Smooth muscle cell (in vitro differentiated cells): Measurements from ENCODE around the gene PLD1. TPM values are rescaled to one million over a fixed set of nuclear protein-coding genes. Genes with fewer than 3 reads are reported as not detected.

Experiments used
- DNase-seq: peaks from one replicate; lab custom pipeline; 2025; ENCODE audit not compliant: unreplicated experiment; lab: John Stamatoyannopoulos, UW
- H2AFZ ChIP-seq: fragments of 200-600 bp; sonication (generic); 2 replicates; pipeline ENCODE4 v1.6.0; 2016; ENCODE audit warnings: antibody characterized with exemption, low read depth, mild to moderate bottlenecking
- H3F3A ChIP-seq: fragments of 200-600 bp; sonication (generic); 2 replicates; pipeline ENCODE4 v1.6.0; 2017; ENCODE audit warnings: antibody characterized with exemption, low read depth
- H3K27ac ChIP-seq: fragments of 200-600 bp; sonication (generic); 2 replicates; pipeline ENCODE4 v1.5.1; 2016; ENCODE audit warnings: low read depth, mild to moderate bottlenecking
- H3K27me3 ChIP-seq: fragments of 200-600 bp; sonication (generic); 2 replicates; pipeline ENCODE4 v1.6.1; 2016; ENCODE audit warnings: low read depth, mild to moderate bottlenecking
- H3K36me3 ChIP-seq: fragments of 200-600 bp; sonication (generic); 2 replicates; pipeline ENCODE4 v1.5.1; 2016; ENCODE audit warnings: low read depth
- H3K4me1 ChIP-seq: fragments of 200-600 bp; sonication (generic); 2 replicates; pipeline ENCODE4 v1.5.1; 2016; ENCODE audit warnings: low read depth
- H3K4me2 ChIP-seq: fragments of 200-600 bp; sonication (generic); 2 replicates; pipeline ENCODE4 v1.6.0; 2016; ENCODE audit warnings: mild to moderate bottlenecking
- H3K4me3 ChIP-seq: fragments of 200-600 bp; sonication (generic); 2 replicates; pipeline ENCODE4 v1.5.1; 2016; ENCODE audit warnings: mild to moderate bottlenecking
- H3K79me2 ChIP-seq: fragments of 200-600 bp; sonication (generic); 2 replicates; pipeline ENCODE4 v1.6.0; 2016; ENCODE audit warnings: low read depth, mild to moderate bottlenecking
- H3K9ac ChIP-seq: fragments of 200-600 bp; sonication (generic); 2 replicates; pipeline ENCODE4 v1.6.0; 2016; ENCODE audit warnings: low read depth
- H3K9me3 ChIP-seq: fragments of 200-600 bp; sonication (generic); replicated peaks from 2 replicates; pipeline ENCODE4 v1.5.1; 2016; ENCODE audit warnings: low read depth
- H4K20me1 ChIP-seq: fragments of 200-600 bp; sonication (generic); 2 replicates; pipeline ENCODE4 v1.6.0; 2016; ENCODE audit warnings: low read depth
- WGBS: methylation state at CpG from one replicate; pipeline ENCODE4 v1.1.7; 2016; ENCODE audit warnings: low lambda C conversion rate; 5-methylcytosine and 5-hydroxymethylcytosine counted together
- polyA plus RNA-seq: library from polyadenylated mRNA; unstranded; fragments of >200 nt; fragmentation: Nextera tagmentation; extraction: Ambion mirVana; gene quantifications from 2 replicates; pipeline ENCODE4 v1.2.1, GENCODE V29; 2016
- total RNA-seq: library from RNA; depleted of rRNA; stranded (reverse); fragments of >200 nt; gene quantifications from 2 replicates; pipeline ENCODE4 v1.2.3, GENCODE V29; 2014
- TF ChIP-seq, protein P1 (sequence below): fragments of 200-600 bp; sonication (generic); IDR thresholded peaks from 2 replicates; pipeline ENCODE4 v1.5.1; 2017; ENCODE audit warnings: borderline replicate concordance, mild to moderate bottlenecking, antibody characterized with exemption; ENCODE audit not compliant: insufficient read depth, poor library complexity, severe bottlenecking

Gene PLD1
- total and polyA plus RNA-seq, 2 experiments from 2014 or later, result 15.2 to 36.1 TPM

DNA sequence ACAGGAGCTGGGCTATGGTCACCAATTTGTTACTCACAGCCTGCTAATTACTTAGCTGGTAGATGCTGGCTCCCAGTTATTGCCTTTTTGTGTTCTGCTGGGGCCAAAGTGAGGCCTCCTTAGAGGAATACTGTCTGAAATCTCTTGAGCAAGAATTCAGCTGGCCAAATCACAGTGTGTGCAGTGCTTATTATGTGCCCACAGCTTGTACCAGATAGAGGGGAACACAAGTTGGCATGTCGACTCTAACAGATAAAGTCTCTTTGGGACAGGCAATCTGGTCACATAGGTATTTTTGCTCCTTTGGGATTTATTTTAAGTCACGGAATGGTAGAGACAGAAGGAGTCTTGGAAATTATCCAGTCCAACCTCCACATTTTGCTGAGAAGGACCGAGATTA, 26.6 kb upstream of the PLD1 start:
- Histone ChIP-seq H3K4me2 (no peak overlapping the region), H4K20me1 (no peaks in the 10 kb centered on the region), H2AFZ (no peak overlapping the region)

DNA sequence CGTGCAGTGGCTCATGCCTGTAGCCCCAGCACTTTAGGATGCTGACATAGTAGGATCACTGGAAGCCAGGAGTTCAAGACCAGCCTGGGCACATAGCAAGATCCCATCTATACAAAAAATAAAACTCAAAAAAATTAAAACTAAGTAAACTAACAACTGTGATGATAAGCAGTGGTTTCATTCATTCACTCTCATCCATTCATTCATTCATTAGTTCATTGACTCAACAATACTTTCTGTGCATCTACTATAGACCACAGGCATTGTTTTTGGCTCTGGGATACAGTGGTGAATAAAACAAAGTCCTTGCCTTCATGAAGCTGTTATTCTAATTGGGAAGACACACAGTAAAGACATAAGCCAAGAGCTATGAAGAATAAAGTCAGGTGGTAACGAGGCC, 25.3 kb upstream of the PLD1 start:
- Histone ChIP-seq H3K27ac (peak overlapping the region; percentile 90), H4K20me1 (no peaks in the 10 kb centered on the region), H2AFZ (no peak overlapping the region), H3K4me3 (no peak overlapping the region), H3K4me2 (no peak overlapping the region), H3F3A (peaks cover 27% of the 10 kb centered on the region), H3K4me1 (peaks cover 22% of the 10 kb centered on the region), H3K9ac (no peak overlapping the region), H3K36me3 (no peaks in the 10 kb centered on the region), H3K27me3 (no peaks in the 10 kb centered on the region), H3K79me2 (no peaks in the 10 kb centered on the region), H3K9me3 (no peaks in the 10 kb centered on the region)
- 69% methylated on average over 2 of the region's 2 CpGs for WGBS
- TF ChIP-seq, protein P1, sequence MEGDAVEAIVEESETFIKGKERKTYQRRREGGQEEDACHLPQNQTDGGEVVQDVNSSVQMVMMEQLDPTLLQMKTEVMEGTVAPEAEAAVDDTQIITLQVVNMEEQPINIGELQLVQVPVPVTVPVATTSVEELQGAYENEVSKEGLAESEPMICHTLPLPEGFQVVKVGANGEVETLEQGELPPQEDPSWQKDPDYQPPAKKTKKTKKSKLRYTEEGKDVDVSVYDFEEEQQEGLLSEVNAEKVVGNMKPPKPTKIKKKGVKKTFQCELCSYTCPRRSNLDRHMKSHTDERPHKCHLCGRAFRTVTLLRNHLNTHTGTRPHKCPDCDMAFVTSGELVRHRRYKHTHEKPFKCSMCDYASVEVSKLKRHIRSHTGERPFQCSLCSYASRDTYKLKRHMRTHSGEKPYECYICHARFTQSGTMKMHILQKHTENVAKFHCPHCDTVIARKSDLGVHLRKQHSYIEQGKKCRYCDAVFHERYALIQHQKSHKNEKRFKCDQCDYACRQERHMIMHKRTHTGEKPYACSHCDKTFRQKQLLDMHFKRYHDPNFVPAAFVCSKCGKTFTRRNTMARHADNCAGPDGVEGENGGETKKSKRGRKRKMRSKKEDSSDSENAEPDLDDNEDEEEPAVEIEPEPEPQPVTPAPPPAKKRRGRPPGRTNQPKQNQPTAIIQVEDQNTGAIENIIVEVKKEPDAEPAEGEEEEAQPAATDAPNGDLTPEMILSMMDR, result no peak
- no peak for DNase-seq

More for the DNA sequence above, 26.6 kb upstream of the PLD1 start:
- no peak overlapping the region for H3K9ac ChIP-seq
- peaks cover 31% of the 10 kb centered on the region for H3K4me1 ChIP-seq
- H3K9me3 ChIP-seq, result no peaks in the 10 kb centered on the region
- peak overlapping the region; percentile 81 for H3K27ac ChIP-seq
- H3K27me3 ChIP-seq, result no peaks in the 10 kb centered on the region
- WGBS, result 78% methylated on average over 3 of the region's 3 CpGs
- H3K36me3 ChIP-seq, result no peaks in the 10 kb centered on the region
- TF ChIP-seq, protein P1, result no peak
- no peak for DNase-seq
- H3F3A ChIP-seq, result peaks cover 25% of the 10 kb centered on the region
- no peak overlapping the region for H3K4me3 ChIP-seq
- H3K79me2 ChIP-seq, result no peaks in the 10 kb centered on the region

DNA sequence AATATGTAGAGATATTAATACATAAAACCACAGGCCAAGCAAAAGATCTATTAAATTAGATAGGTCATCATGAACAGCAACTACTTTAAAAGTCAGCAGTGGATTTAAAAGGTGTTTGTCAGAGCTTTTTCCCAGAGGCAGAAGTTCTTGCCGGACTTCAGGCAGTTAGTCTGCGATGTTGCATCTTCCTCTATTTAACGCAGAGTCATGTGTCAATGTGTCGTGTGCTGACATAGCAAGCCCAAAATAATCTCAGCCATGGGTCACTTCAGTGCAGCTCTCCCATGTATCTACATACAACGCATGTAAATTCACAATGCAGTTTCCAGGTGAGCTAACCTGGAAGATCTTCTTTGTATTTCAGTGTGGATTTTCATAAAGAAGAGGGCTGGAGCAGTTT, 24.8 kb upstream of the PLD1 start:
- H3K79me2 ChIP-seq, result no peaks in the 10 kb centered on the region
- no peaks in the 10 kb centered on the region for H3K9me3 ChIP-seq
- peaks cover 22% of the 10 kb centered on the region for H3K4me1 ChIP-seq
- H3K27ac ChIP-seq, result peak overlapping the region; percentile 90
- 36% methylated on average over 5 of the region's 5 CpGs for WGBS
- no peaks in the 10 kb centered on the region for H4K20me1 ChIP-seq
- TF ChIP-seq, protein P1, result no peak
- DNase-seq, result no peak
- no peaks in the 10 kb centered on the region for H3K36me3 ChIP-seq
- H2AFZ ChIP-seq, result peak overlapping the region; percentile 80
- no peaks in the 10 kb centered on the region for H3K27me3 ChIP-seq
- peak overlapping the region; percentile 63 for H3K4me2 ChIP-seq
- H3K4me3 ChIP-seq, result no peak overlapping the region
- H3K9ac ChIP-seq, result peak overlapping the region; percentile 74
- H3F3A ChIP-seq, result peaks cover 27% of the 10 kb centered on the region

DNA sequence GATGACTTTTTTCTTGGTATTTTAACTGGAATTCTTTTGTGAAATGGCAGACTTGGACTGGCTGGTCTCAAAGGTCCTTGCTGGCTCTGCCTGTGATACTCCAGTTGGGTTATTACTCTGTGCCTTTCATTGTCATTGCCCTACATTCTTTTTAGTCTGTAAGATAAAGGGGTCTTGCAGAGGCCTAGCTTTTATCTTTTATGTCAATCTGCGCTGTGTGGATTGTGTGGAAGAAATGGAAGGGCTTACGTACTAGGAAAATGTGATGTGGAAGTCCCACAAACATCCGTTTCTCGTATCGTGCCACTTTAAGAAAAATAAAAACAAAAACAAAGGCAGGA, 24.1 kb upstream of the PLD1 start:
- DNase-seq, result no peak
- Histone ChIP-seq H4K20me1 (no peaks in the 10 kb centered on the region), H2AFZ (peak overlapping the region; percentile 80), H3F3A (peaks cover 24% of the 10 kb centered on the region), H3K27me3 (no peaks in the 10 kb centered on the region), H3K9me3 (no peaks in the 10 kb centered on the region), H3K4me2 (peak overlapping the region; percentile 63), H3K36me3 (no peaks in the 10 kb centered on the region), H3K4me1 (peaks cover 22% of the 10 kb centered on the region), H3K4me3 (no peak overlapping the region), H3K79me2 (no peaks in the 10 kb centered on the region), H3K9ac (peak overlapping the region; percentile 74), H3K27ac (peak overlapping the region; percentile 90)
- 27% methylated on average over 5 of the region's 5 CpGs for WGBS
- TF ChIP-seq, protein P1, result no peak
